Thyroid gland (tissue), 4 donors: ENCODE results near the gene KLHL25.

Source experiments
- POLR2A ChIP-seq, 2 donors: fragments of 450-650 bp; IDR thresholded peaks; one replicate each; pipeline ENCODE4 v1.6.1; 2017; ENCODE audit warnings: antibody characterized with exemption in 2 of 2, mild to moderate bottlenecking in 2 of 2, moderate library complexity in 1 of 2
- TF ChIP-seq, protein P1 (sequence below), 6 experiments: fragments of 200-600 bp in 3 of 6; fragments of 450-650 bp in 3 of 6; sonication (generic) in 3 of 6; IDR thresholded peaks; one replicate each; pipeline ENCODE4 v1.5.1; 2016 to 2019; ENCODE audit warnings: antibody characterized with exemption in 6 of 6, mild to moderate bottlenecking in 2 of 6, inconsistent platforms in 1 of 6, moderate library complexity in 1 of 6

DNA sequence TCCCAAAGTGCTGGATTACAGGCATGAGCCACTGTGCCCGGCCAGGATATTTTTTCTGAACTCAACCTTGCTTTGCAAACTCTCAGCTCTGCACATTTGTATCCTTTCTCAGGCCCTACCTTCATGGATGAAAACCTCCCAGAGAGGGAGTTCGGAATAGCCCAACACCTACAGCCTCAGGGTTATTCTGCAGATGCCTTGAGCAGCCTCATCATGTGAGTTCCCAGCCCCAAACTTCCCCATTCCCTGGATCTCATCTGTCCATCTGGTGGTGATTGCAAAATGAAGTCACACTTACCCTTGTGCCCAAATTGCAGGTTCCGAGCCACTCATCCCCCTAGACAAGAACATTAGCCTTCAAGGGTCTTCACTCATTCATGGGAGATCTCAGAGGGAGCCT is 39.9 kb upstream of the KLHL25 start:
- TF ChIP-seq, protein P1, sequence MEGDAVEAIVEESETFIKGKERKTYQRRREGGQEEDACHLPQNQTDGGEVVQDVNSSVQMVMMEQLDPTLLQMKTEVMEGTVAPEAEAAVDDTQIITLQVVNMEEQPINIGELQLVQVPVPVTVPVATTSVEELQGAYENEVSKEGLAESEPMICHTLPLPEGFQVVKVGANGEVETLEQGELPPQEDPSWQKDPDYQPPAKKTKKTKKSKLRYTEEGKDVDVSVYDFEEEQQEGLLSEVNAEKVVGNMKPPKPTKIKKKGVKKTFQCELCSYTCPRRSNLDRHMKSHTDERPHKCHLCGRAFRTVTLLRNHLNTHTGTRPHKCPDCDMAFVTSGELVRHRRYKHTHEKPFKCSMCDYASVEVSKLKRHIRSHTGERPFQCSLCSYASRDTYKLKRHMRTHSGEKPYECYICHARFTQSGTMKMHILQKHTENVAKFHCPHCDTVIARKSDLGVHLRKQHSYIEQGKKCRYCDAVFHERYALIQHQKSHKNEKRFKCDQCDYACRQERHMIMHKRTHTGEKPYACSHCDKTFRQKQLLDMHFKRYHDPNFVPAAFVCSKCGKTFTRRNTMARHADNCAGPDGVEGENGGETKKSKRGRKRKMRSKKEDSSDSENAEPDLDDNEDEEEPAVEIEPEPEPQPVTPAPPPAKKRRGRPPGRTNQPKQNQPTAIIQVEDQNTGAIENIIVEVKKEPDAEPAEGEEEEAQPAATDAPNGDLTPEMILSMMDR (IDR thresholded peaks at IDR 0.05) = no peak
- no peak for TF ChIP-seq POLR2A (IDR thresholded peaks at IDR 0.05)
